SU-DHL-6 (cell line): ENCODE measurements around the gene S1PR2.

ENCODE experiments used
- CTCF ChIP-seq: fragments of 200-600 bp; sonication (generic); IDR thresholded peaks from one replicate; pipeline ENCODE4 v1.5.1; 2017; ENCODE audit warnings: antibody characterized with exemption, mild to moderate bottlenecking, low read length, moderate library complexity; ENCODE audit not compliant: insufficient read depth, poor library complexity, severe bottlenecking
- EZH2phosphoT487 ChIP-seq: fragments of 200-600 bp; sonication (generic), shearing (Covaris generic); conservative IDR thresholded peaks from 2 replicates; pipeline ENCODE4 v1.6.1; 2018; ENCODE audit warnings: mild to moderate bottlenecking, antibody characterized with exemption, low read length, moderate library complexity, mixed read lengths

DNA sequence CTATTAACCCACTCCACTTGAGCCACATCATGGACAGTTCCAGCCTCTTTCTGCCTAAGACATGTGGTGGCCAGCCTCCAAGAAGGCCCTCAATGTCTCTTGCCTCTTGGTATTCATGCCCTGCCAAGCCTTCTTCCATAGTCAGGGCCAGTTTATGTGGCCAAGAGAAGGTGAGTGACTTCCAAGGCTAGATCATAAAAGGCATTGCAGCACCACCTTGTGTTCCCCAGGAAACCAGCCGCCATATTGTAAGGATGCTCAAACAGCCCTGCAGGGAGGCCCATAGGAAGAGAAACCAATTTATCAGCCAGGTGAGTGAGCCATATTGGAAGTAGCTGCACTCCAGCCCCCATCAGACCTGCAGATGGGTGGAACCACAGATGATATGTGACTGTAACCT is 24.1 kb downstream of the S1PR2 start:
- TF ChIP-seq CTCF (no peak), EZH2phosphoT487 (no peak)
